HG02642 (cell line): ENCODE measurements around the gene RAB28.

ENCODE experiments used
- ATAC-seq: cut with Tn5 transposase; IDR thresholded peaks from one replicate; pipeline ENCODE4 v1.9.1; 2021; ENCODE audit warnings: mild to moderate bottlenecking; ENCODE audit not compliant: unreplicated experiment, poor library complexity

Gene RAB28

GRCh38 chr4:13484122-13484748 is at the start of gene RAB28:
Gene RAB28 (minus strand): TSS chr4:13484340.
- peak; percentile 98 for ATAC-seq

GRCh38 chr4:13531625-13531998 is 47.5 kb upstream of the RAB28 start:
- no peak for ATAC-seq

- ATAC-seq = no peak
Observed at GRCh38 chr4:13530823-13531624, 46.9 kb upstream of the RAB28 start.

GRCh38 chr4:13529128-13529919 is 45.2 kb upstream of the RAB28 start:
- no peak for ATAC-seq

GRCh38 chr4:13528821-13529127 is 44.6 kb upstream of the RAB28 start:
- ATAC-seq = no peak

- ATAC-seq = peak; percentile 76
Observed at GRCh38 chr4:13527981-13528820, 44.1 kb upstream of the RAB28 start.

GRCh38 chr4:13527192-13527980 is 43.2 kb upstream of the RAB28 start:
- peak; percentile 23 for ATAC-seq

- no peak for ATAC-seq
Observed at GRCh38 chr4:13526658-13527057, 42.5 kb upstream of the RAB28 start.

GRCh38 chr4:13525606-13526281 is 41.6 kb upstream of the RAB28 start:
- ATAC-seq = no peak

- ATAC-seq = no peak
Observed at GRCh38 chr4:13524504-13525243, 40.5 kb upstream of the RAB28 start.

GRCh38 chr4:13523591-13524503 is 39.7 kb upstream of the RAB28 start:
- no peak for ATAC-seq

GRCh38 chr4:13523105-13523477 is 39.0 kb upstream of the RAB28 start:
- ATAC-seq = no peak

GRCh38 chr4:13522282-13523104 is 38.4 kb upstream of the RAB28 start:
- no peak for ATAC-seq

GRCh38 chr4:13521047-13521446 is 36.9 kb upstream of the RAB28 start:
- no peak for ATAC-seq

- no peak for ATAC-seq
Observed at GRCh38 chr4:13516315-13516860, 32.2 kb upstream of the RAB28 start.

- no peak for ATAC-seq
Observed at GRCh38 chr4:13515268-13515667, 31.1 kb upstream of the RAB28 start.
